Stomach (tissue), 9 donors: Measurements from ENCODE around the gene SGCA. TPM values are rescaled to one million over a fixed set of nuclear protein-coding genes. Genes with fewer than 3 reads are reported as not detected.

Experiments used
- DNase-seq, 2 donors: peaks; one replicate each; pipeline versions ENCODE4 v3.0.0 to v3.0.0-alpha.2; 2013 to 2019
- H3K27ac ChIP-seq, 5 donors: fragments of 200-600 bp in 4 of 5; sonication (generic) in 4 of 5; one replicate each; pipeline ENCODE4 v1.5.1; 2013 to 2019; ENCODE audit warnings: mild to moderate bottlenecking in 1 of 5, moderate library complexity in 1 of 5
- H3K27me3 ChIP-seq, 3 donors: fragments of 200-600 bp; sonication (generic); one replicate each; pipeline ENCODE4 v1.5.1; 2017 to 2019; ENCODE audit warnings: mixed run types in 1 of 3
- H3K36me3 ChIP-seq, 4 donors: fragments of 200-600 bp; sonication (generic); 1 replicate in 3 of 4; 2 replicates in 1 of 4; pipeline ENCODE4 v1.5.1; 2016 to 2019
- H3K4me1 ChIP-seq, 4 donors: fragments of 200-600 bp; sonication (generic); one replicate each; pipeline ENCODE4 v1.5.1; 2016 to 2019
- H3K4me3 ChIP-seq, 4 donors: fragments of 200-600 bp; sonication (generic) in 3 of 4; one replicate each; pipeline ENCODE4 v1.5.1; 2016 to 2019; ENCODE audit warnings: mild to moderate bottlenecking in 1 of 4
- H3K9me3 ChIP-seq, 4 donors: fragments of 200-600 bp; sonication (generic); one replicate each; pipeline ENCODE4 v1.5.1; 2016 to 2019
- CTCF ChIP-seq, 7 experiments: fragments of 450-650 bp in 4 of 7; fragments of 200-600 bp in 3 of 7; sonication (generic) in 3 of 7; IDR thresholded peaks; one replicate each; pipeline ENCODE4 v1.5.1; 2016 to 2019; ENCODE audit warnings: antibody characterized with exemption in 7 of 7, control low read depth in 2 of 7, mild to moderate bottlenecking in 1 of 7
- EP300 ChIP-seq: sonication (generic); formaldehyde crosslinking; IDR thresholded peaks from one replicate; pipeline ENCODE4 v1.6.1; 2017; ENCODE audit warnings: antibody characterized with exemption
- POLR2A ChIP-seq, 4 donors: fragments of 450-650 bp; IDR thresholded peaks; one replicate each; pipeline ENCODE4 v1.6.1; 2016; ENCODE audit warnings: antibody characterized with exemption in 4 of 4, control low read depth in 2 of 4, mild to moderate bottlenecking in 1 of 4, moderate library complexity in 1 of 4
- POLR2AphosphoS5 ChIP-seq, 3 donors: sonication (generic); formaldehyde crosslinking; IDR thresholded peaks; one replicate each; pipeline ENCODE4 v1.6.1; 2016; ENCODE audit warnings: antibody characterized with exemption in 3 of 3
- WGBS, 5 donors: extraction: QIAGEN DNeasy Blood & Tissue Kit in 3 of 5; methylation state at CpG; one replicate each; pipeline versions ENCODE4 v1.1.5 to v1.1.7; 2013 to 2018; 5-methylcytosine and 5-hydroxymethylcytosine counted together
- intact Hi-C: fragments of 100-400 bp; cut with DNase I; formaldehyde crosslinking; loops from one replicate; pipeline ENCODE4 v1.15.1; 2023; ENCODE audit warnings: low total_unique reads
- polyA plus RNA-seq, 3 donors: library from polyadenylated mRNA; stranded (reverse); fragments of 200-250 nt; gene quantifications; one replicate each; pipeline ENCODE4 v1.2.3, GENCODE V29; 2013
- total RNA-seq, 5 donors: library from RNA; depleted of rRNA; stranded (reverse); fragments of >200 nt; gene quantifications; one replicate each; pipeline versions ENCODE4 v1.1.0 to v1.2.3, GENCODE V29; 2014 to 2016
- donor health status: healthy with polysubstance abuse.
- donor health status: Bipolar disorder and iron deficiency.
- donor health status: healthy.

Gene SGCA
- total and polyA plus RNA-seq, 8 donors: 5.4 to 89.3 (median 15.1) TPM

- Histone ChIP-seq H3K4me3 (no peak overlapping the region), H3K36me3 (peaks cover 86 to 100% (median 100%) of the 10 kb centered on the region in 4 donors), H3K27ac (peak overlapping the region in 3 of 5 donors; percentile 16 to 60 (median 43)), H3K27me3 (no peaks in the 10 kb centered on the region), H3K9me3 (no peaks in the 10 kb centered on the region), H3K4me1 (peaks cover 9 to 51% (median 33%) of the 10 kb centered on the region in 4 donors)
- intact Hi-C loops: loop anchor here (5.0 kb wide), 1 partner anchor 33 kb away; no protein-coding TSS in a partner anchor
- DNase-seq: peak; percentile 81 to 90
- TF ChIP-seq EP300 (no peak), POLR2A (IDR thresholded peaks at IDR 0.05) (no peak), CTCF (IDR thresholded peaks at IDR 0.05) (peak in 6 of 7 experiments; percentile 75 to 97 (median 96)), POLR2AphosphoS5 (IDR thresholded peaks at IDR 0.05) (peak in 1 of 3 donors; percentile 62)
- WGBS, 5 donors: 44 to 46% (median 44%) methylated on average over 14 to 19 of the region's 19 CpGs
Measured at GRCh38 chr17:50139950-50140885, 25.6 kb upstream of the SGCA start.

DNA sequence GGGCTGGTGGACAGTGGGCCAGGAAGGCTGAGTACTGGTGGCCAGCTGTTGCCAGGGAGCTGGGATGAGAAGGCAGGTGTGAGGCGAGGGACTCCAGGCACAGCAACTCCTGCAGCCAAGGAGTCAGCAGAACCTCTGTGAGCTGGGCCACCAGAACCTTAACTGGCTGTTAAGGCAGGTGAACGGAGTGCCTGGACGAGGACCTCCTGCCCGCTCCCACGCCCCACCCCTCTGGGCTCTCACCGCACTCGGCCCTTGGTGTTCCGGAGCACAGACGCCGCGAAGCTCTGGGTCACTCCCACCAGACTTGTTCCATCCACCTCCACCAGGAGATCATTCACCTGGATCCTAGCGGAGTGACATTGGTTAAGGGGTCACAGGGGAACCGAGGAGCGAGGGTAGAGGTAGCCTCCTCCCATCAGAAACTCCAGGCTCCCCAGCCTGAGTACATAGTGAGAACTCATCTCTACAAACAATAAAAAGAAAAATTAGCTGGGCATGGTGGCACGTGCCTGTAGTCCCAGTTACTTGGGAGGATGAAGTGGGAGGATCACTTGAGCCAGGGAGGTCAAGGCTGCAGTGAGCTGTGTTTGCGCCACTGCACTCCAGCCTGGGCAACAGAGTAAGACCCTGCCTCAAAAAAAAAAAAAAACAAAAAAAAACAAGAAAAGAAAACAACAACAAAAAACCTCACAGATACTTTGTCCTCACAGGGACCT lies 24.6 kb upstream of the SGCA start:
- H3K36me3 ChIP-seq: peaks cover 77 to 99% (median 96%) of the 10 kb centered on the region in 4 donors
- TF ChIP-seq EP300 (no peak), POLR2AphosphoS5 (IDR thresholded peaks at IDR 0.05) (no peak), POLR2A (IDR thresholded peaks at IDR 0.05) (no peak), CTCF (IDR thresholded peaks at IDR 0.05) (no peak)
- DNase-seq: no peak
- 82 to 93% (median 90%) methylated on average over 16 of the region's 16 CpGs for WGBS, 5 donors
- H3K4me1 ChIP-seq: peaks cover 19 to 61% (median 43%) of the 10 kb centered on the region in 4 donors
- peak overlapping the region in 3 of 5 donors; percentile 16 to 60 (median 43) for H3K27ac ChIP-seq
- intact Hi-C loops: loop anchor here (5.0 kb wide), 1 partner anchor 34 kb away; no protein-coding TSS in a partner anchor
- no peak overlapping the region for H3K4me3 ChIP-seq
- H3K27me3 ChIP-seq: no peaks in the 10 kb centered on the region
- no peaks in the 10 kb centered on the region for H3K9me3 ChIP-seq

DNA sequence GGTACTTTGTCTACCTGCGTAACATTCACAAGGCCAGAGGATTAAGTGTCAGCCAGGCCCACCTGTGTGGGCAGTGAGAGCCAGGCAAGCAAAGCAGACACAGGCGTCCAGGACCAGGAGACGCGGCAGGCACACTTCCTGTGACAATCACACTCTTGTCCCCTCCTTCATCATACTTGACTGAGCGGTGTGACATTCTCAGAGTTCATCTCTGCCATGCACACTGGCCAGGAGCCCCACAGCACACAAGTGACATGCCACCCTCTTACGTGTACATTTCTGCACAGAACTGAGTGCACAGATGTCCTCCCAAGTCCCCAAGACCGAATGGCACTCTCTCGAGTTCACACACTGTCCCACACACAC lies 24.1 kb upstream of the SGCA start:
- peak overlapping the region in 1 of 5 donors; percentile 16 for H3K27ac ChIP-seq
- H3K9me3 ChIP-seq: no peaks in the 10 kb centered on the region
- 68 to 76% (median 71%) methylated on average over 8 of the region's 8 CpGs for WGBS, 5 donors
- DNase-seq: no peak
- no peaks in the 10 kb centered on the region for H3K27me3 ChIP-seq
- TF ChIP-seq EP300 (no peak), POLR2AphosphoS5 (IDR thresholded peaks at IDR 0.05) (no peak), POLR2A (IDR thresholded peaks at IDR 0.05) (no peak), CTCF (IDR thresholded peaks at IDR 0.05) (no peak)
- H3K4me1 ChIP-seq: peaks cover 24 to 66% (median 49%) of the 10 kb centered on the region in 4 donors
- peaks cover 71 to 94% (median 90%) of the 10 kb centered on the region in 4 donors for H3K36me3 ChIP-seq
- H3K4me3 ChIP-seq: no peak overlapping the region
- intact Hi-C loops: loop anchor here (5.0 kb wide), 1 partner anchor 34 kb away; no protein-coding TSS in a partner anchor
